ENCODE results near the gene UBR2. TPM values are rescaled to one million over a fixed set of nuclear protein-coding genes. Genes with fewer than 3 reads are reported as not detected.
A peak's percentile ranks its signal among the peaks of the same experiment; 100 is the strongest.

UBR2 gene
- total RNA-seq, 1 donor from 2014 or later, result 32.3 TPM

DNA sequence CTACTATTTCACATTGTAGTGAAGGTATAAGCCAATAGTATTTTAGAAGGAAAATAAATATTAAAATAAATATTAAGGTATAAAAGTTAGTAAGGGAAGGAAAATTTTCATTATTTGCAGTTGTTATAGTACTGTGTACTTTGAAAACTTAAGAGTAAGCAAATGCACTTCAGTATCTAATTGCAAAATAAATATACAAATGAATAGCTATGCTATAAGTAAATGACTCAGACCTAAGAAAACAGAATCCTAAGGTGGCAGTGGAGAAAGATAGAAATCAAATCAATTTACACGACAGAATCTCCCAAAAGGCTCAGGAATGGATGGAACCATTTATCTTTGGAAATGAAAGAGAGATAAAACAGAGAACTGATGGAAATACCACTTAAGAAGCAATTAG, 24.7 kb upstream of the UBR2 start:
- TF ChIP-seq CTCF (IDR thresholded peaks at IDR 0.05; ENCODE audit: partially characterized antibody, unreplicated experiment), result no peak
- no peaks in the 10 kb centered on the region for H3K4me1 Mint-ChIP-seq (ENCODE audit: low read depth, unreplicated experiment)
- H3K9me3 Mint-ChIP-seq (ENCODE audit: unreplicated experiment), result no peaks in the 10 kb centered on the region
- H3K27me3 Mint-ChIP-seq (ENCODE audit: unreplicated experiment), result peaks cover 6% of the 10 kb centered on the region
- H3K36me3 Mint-ChIP-seq (ENCODE audit: unreplicated experiment), result no peaks in the 10 kb centered on the region
- no peak overlapping the region for H3K4me3 Mint-ChIP-seq (ENCODE audit: unreplicated experiment)
- DNase-seq, result no peak
- no peak overlapping the region for H3K27ac Mint-ChIP-seq (ENCODE audit: unreplicated experiment)

DNA sequence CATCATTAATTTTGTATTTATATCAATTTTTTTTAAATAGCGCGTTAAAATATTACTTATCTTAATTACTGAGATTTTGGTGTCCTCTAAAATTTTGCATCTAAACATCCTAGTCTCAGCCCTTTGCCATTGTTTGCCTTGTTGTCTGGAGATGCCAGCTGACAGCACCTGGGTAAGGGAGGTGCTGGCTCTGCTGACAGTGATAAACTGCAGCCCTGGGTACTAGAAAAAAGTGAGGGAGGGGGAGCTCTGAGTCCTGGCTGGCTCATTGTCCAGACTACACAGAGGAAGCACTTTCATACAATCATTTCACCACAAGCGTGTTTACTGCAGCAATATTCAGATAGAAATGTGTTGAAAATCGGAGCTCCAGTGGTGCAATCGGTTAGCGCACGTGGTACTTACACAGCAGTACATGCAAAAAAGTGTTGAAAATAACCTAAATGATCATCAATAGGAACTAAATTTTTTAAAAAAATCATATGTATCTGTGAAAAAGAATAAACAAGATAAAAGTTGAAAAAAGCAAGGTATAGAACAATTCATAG, 18.5 kb upstream of the UBR2 start:
- peaks cover 2% of the 10 kb centered on the region for H3K27me3 Mint-ChIP-seq (ENCODE audit: unreplicated experiment)
- H3K4me3 Mint-ChIP-seq (ENCODE audit: unreplicated experiment), result no peak overlapping the region
- no peak overlapping the region for H3K27ac Mint-ChIP-seq (ENCODE audit: unreplicated experiment)
- DNase-seq, result no peak
- H3K9me3 Mint-ChIP-seq (ENCODE audit: unreplicated experiment), result no peaks in the 10 kb centered on the region
- TF ChIP-seq CTCF (IDR thresholded peaks at IDR 0.05; ENCODE audit: partially characterized antibody, unreplicated experiment), result no peak
- no peaks in the 10 kb centered on the region for H3K4me1 Mint-ChIP-seq (ENCODE audit: low read depth, unreplicated experiment)
- H3K36me3 Mint-ChIP-seq (ENCODE audit: unreplicated experiment), result no peaks in the 10 kb centered on the region

DNA sequence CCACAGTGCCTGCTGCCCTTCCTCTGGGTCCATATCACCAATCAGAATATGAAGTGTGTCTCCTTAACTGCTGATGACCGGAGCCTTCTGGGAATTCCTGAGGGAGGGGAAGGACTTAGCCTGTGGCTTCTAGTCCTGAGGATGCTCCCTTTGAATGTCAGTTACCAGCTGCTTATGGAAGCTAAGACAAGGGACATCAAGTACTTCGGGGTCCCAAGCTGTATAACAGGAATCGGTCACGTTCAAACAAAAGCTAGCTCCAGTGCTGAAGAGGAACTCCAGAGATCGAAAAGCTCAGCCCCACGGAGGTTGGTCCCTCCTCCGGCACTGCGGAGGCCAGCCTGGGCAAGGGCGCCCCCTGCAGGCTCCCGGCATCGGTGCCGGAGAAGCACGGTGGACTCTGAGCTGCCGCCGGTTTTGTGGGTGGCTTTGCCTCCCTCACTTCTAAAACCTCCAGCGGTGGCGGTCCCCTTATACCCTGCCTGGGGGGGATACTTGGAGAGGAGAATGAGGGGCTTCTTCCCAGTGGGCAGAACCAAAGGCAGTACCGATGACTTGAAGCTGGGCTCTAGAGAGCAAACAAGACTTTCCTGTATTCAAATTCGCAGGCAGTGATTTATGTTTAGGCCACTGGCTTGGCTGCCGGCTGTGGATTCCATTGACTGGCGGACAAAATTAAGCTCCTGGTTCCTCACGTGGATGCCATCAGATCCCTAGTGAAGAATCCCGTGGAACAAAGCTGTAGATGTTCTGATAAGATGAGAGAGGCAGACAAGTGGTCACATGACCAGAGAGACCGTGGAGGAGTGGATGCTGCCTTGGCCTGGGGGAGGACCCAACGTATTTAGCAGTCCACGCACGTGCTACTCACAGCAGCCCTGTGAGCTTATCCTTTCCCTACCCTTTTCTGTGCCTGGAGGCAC, 16.2 kb upstream of the UBR2 start:
- no peaks in the 10 kb centered on the region for H3K9me3 Mint-ChIP-seq (ENCODE audit: unreplicated experiment)
- H3K27ac Mint-ChIP-seq (ENCODE audit: unreplicated experiment), result peak overlapping the region; percentile 72
- H3K27me3 Mint-ChIP-seq (ENCODE audit: unreplicated experiment), result no peaks in the 10 kb centered on the region
- H3K36me3 Mint-ChIP-seq (ENCODE audit: unreplicated experiment), result no peaks in the 10 kb centered on the region
- peak; percentile 98 for TF ChIP-seq CTCF (IDR thresholded peaks at IDR 0.05; ENCODE audit: partially characterized antibody, unreplicated experiment)
- no peaks in the 10 kb centered on the region for H3K4me1 Mint-ChIP-seq (ENCODE audit: low read depth, unreplicated experiment)
- peak; percentile 94 for DNase-seq
- H3K4me3 Mint-ChIP-seq (ENCODE audit: unreplicated experiment), result peak overlapping the region; percentile 90

GRCh38 chr6:42550277-42550676, 13.6 kb upstream of the UBR2 start:
- Mint-ChIP-seq H3K36me3 (ENCODE audit: unreplicated experiment) (peaks cover 5% of the 10 kb centered on the region), H3K9me3 (ENCODE audit: unreplicated experiment) (peaks cover 1% of the 10 kb centered on the region), H3K4me3 (ENCODE audit: unreplicated experiment) (no peak overlapping the region), H3K4me1 (ENCODE audit: low read depth, unreplicated experiment) (no peaks in the 10 kb centered on the region), H3K27me3 (ENCODE audit: unreplicated experiment) (no peaks in the 10 kb centered on the region), H3K27ac (ENCODE audit: unreplicated experiment) (no peak overlapping the region)
- TF ChIP-seq CTCF (IDR thresholded peaks at IDR 0.05; ENCODE audit: partially characterized antibody, unreplicated experiment), result no peak
- no peak for DNase-seq

- H3K27ac Mint-ChIP-seq (ENCODE audit: unreplicated experiment), result no peak overlapping the region
- H3K36me3 Mint-ChIP-seq (ENCODE audit: unreplicated experiment), result peaks cover 5% of the 10 kb centered on the region
- no peaks in the 10 kb centered on the region for H3K4me1 Mint-ChIP-seq (ENCODE audit: low read depth, unreplicated experiment)
- no peaks in the 10 kb centered on the region for H3K27me3 Mint-ChIP-seq (ENCODE audit: unreplicated experiment)
- no peak overlapping the region for H3K4me3 Mint-ChIP-seq (ENCODE audit: unreplicated experiment)
- no peak for TF ChIP-seq CTCF (IDR thresholded peaks at IDR 0.05; ENCODE audit: partially characterized antibody, unreplicated experiment)
- peaks cover 1% of the 10 kb centered on the region for H3K9me3 Mint-ChIP-seq (ENCODE audit: unreplicated experiment)
- DNase-seq, result no peak
Measured at GRCh38 chr6:42551217-42551616, 12.6 kb upstream of the UBR2 start.

All from glutamatergic neuron (in vitro differentiated cells).